ENCODE measurements around the gene EIF4B.

EIF4B gene

DNA sequence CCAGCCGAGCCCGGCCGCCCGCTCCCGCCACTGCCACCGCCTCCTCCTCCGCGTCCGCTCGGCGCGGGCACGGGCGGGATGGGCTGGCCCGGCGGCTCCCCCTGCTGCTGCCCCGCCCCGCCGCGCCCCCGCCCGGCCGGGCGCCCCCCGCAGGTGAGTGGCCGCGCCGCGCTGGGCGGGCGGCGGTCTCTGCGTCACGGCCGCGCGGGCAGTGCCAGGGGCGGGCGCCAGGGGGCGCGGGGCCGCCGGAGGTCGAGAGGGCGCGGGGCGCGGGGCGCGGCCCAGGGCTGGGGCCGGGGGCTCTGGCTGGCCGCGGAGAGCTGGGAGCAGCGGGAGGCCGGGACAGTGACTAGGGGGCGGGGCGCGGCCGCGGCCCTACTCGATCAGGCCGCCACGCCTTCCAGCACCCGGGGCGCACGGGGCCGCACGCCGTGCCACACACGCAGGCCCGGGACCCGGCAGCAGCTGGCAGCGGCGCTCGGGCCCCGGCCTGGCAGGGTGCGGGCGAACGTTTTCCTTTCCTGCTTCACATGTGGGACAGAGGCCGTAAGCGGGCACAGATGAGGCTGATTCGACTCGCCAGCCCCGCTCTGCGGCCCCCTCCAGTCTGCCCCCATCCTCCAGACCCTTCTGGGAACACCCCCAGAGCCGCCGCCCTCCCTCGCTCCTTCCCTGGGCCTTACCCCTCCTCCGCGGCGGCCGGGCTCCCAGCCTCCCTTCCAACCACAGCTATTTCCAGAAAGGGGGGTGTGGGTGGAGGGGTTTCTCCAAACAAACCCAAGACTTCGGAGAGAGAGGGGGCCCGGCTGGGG, 41.2 kb downstream of the EIF4B start:
- peak; percentile 72 for DNase-seq

- DNase-seq, result no peak
Measured at GRCh38 chr12:53048033-53048779, 42.0 kb downstream of the EIF4B start.

GRCh38 chr12:53048780-53049401, 42.6 kb downstream of the EIF4B start:
- DNase-seq, result no peak

GRCh38 chr12:53049571-53050318, 43.5 kb downstream of the EIF4B start, which contains the start of gene TNS2:
Gene TNS2, plus strand, starts transcription at chr12:53050065. Its CDS starts 121 bp downstream, at chr12:53050186.
- no peak for DNase-seq

- DNase-seq, result no peak
Measured at GRCh38 chr12:53050426-53051057, 44.3 kb downstream of the EIF4B start.

- no peak for DNase-seq
Measured at GRCh38 chr12:53051058-53051880, 45.0 kb downstream of the EIF4B start.

DNA sequence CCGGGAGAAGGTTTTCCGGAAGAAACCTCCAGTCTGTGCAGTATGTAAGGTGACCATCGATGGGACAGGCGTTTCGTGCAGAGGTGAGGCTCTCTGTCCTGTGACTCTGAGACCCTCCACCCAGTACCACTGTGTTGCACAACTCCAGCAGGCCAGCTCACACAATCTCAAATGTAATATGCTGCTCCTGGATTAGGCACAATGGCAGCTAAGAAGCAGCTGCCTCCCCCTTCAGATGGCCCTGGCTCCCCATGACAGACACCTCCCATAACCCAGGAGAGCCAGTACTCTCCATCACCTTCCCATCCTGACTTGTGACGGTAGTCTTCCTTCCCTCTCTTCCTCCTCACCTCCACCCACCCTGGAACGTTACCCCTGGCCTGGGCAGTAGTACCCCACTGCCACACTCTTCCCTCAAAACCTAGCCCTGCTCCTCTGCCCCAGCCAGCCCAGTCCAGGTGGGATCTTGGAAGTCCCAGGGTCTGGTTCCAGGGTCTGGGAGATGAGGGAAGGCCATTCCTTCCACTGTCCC, 45.7 kb downstream of the EIF4B start:
- DNase-seq, result no peak

DNA sequence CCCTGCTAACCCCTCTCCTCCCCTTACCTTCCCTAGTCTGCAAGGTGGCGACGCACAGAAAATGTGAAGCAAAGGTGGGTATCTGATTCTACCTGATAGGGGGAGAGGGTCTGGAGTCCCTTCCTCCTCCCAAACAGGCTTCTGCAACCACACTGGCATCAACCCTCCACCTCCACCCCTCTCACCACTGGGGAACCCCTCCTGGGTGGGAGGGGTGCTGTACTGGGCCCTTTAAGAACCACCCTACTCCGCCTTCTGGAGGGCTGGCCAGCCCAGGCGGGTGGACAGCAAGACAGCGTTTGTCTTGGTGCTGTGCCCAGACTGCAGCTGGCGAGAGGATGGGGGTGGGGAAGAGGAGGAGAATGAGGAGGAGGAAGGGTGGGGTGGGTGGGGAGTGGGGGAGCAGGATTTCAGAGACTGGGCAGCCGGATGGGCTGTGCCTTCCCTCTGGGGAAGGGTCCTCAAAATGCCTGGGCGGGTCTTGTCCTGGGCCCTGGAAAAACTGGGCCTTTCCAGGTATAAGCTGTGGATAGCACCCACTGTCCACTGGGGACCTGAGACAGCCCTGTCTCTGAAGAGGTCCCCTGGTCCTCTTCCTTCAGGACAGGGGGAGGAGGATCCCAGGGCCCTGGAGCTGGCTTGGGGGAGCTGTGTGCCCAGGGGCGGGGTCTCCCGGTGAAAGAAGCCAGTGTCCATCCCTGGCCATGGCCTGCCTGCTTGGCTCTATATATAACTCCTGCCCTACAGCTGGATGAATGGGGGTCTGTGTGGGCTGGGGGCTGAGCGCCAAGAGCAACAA, 46.4 kb downstream of the EIF4B start:
- no peak for DNase-seq

DNA sequence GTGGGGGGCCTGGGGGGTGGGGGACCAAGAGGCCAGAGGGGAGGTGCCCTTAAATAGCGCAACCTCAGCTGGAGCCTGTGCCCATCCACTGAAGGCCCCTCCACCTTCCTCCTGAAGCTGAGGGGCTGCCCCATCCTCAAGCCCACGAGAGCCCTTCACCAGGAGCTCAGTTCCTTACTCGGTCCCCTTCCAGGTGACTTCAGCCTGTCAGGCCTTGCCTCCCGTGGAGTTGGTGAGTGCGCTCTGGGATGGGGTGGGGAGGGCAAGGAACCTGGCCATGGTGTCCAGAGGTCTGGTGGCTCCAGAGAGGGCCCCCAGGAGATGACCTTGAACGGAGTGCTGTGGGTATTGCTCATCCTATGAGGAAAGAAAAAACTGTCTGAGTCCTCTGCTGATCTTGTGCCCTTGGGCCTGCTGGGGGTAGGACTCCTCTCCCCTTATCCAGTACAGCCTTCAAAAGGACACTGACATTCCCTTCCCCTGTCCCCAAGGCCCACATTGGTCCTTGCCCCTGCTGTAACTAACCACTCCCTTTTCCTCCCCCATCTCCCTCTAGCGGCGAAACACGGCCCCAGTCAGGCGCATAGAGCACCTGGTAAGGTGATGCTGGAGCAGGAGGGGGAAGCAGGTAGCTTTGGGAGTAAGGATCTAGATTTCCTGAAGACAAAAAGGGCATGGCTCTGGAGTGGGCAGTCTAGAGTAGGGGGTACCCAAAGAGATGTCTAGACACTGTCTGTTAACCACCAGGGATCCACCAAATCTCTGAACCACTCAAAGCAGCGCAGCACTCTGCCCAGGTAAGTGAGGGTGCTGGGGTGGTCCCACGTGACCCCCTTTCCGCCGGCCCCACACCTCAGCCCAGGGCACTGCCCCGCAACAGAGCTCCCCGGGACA, 47.2 kb downstream of the EIF4B start:
- peak; percentile 54 for DNase-seq

DNA sequence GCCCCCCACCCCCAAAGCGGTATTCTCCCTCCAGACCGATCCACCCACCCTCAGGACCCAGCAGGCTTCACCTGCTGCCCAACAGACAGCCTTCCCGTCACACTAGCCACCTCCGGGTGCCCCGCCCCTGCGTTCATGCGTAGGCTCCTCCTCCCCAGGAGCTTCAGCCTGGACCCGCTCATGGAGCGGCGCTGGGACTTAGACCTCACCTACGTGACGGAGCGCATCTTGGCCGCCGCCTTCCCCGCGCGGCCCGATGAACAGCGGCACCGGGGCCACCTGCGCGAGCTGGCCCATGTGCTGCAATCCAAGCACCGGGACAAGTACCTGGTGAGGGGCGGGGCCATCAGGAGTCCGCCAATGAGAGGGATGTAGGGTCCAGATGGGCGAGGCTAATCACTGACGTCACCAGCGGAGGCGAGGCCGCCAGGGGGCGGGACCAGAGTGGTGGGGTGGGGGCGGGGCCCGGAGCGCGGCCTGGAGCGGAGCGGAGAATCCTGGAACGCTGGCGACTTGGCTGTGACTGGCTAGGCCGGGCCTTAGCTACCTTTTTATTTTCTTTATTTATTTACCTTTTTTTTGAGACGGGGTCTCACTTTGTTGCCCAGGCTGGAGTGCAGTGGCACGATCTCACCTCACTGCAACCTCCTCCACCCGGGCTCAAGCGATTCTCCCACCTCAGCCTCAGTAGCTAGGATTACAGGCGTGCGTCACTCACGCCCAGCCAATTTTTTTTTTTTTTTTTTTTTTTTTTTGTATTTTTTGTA, 48.0 kb downstream of the EIF4B start:
- DNase-seq, result peak; percentile 94

- no peak for DNase-seq
Measured at GRCh38 chr12:53055471-53056266, 49.4 kb downstream of the EIF4B start.

GRCh38 chr12:53056296-53056695, 50.0 kb downstream of the EIF4B start:
- no peak for DNase-seq

- no peak for DNase-seq
Measured at GRCh38 chr12:53056901-53057300, 50.6 kb downstream of the EIF4B start.

- no peak for DNase-seq
Measured at GRCh38 chr12:53057816-53058500, 51.7 kb downstream of the EIF4B start.

DNA sequence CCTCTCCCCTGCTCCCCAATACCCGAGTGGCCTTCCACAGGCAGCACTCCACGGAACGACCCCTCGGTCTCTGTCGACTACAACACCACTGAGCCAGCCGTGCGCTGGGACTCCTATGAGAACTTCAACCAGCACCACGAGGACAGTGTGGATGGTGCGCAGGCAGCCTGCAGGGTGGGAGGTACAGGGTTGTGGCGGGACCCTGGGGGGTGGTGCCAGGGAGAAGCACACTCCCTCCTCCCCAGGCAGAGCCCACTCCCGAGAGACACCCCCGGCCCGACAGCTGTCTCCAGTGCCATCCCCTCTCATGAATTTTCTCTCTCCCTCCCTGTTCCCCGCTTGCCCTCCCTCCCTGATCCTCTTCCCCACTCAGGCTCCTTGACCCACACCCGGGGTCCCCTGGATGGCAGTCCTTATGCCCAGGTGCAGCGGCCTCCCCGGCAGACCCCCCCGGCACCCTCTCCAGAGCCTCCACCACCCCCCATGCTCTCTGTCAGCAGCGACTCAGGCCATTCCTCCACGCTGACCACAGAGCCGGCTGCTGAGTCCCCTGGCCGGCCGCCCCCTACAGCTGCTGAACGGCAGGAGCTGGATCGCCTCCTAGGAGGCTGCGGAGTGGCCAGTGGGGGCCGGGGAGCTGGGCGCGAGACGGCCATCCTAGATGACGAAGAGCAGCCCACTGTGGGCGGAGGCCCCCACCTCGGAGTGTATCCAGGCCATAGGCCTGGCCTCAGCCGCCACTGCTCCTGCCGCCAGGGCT, 52.6 kb downstream of the EIF4B start:
- no peak for DNase-seq

DNA sequence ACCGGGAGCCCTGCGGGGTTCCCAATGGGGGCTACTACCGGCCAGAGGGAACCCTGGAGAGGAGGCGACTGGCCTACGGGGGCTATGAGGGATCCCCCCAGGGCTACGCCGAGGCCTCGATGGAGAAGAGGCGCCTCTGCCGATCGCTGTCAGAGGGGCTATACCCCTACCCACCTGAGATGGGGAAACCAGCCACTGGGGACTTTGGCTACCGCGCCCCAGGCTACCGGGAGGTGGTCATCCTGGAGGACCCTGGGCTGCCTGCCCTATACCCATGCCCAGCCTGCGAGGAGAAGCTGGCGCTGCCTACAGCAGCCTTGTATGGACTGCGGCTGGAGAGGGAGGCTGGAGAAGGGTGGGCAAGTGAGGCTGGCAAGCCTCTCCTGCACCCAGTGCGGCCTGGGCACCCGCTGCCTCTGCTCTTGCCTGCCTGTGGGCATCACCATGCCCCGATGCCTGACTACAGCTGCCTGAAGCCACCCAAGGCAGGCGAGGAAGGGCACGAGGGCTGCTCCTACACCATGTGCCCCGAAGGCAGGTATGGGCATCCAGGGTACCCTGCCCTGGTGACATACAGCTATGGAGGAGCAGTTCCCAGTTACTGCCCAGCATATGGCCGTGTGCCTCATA, 53.3 kb downstream of the EIF4B start:
- DNase-seq, result no peak
